SH-SY5Y (cell line): ENCODE measurements around the gene HECW1.

Experiments
- GATA2 ChIP-seq: IDR thresholded peaks from 2 replicates; pipeline ENCODE4 v1.6.1; 2011; ENCODE audit warnings: mild to moderate bottlenecking, low read depth, low read length
- GATA3 ChIP-seq: IDR thresholded peaks from 2 replicates; pipeline ENCODE4 v1.6.1; 2011; ENCODE audit warnings: low read depth, mild to moderate bottlenecking, low read length, moderate library complexity

GRCh38 chr7:43535810-43536585 lies 423.6 kb downstream of the HECW1 start:
- TF ChIP-seq GATA2, result no peak
- TF ChIP-seq GATA3, result no peak
